GM12801 (cell line): Measurements from ENCODE around the gene FAM83F.

Experiments used
- TF ChIP-seq, protein P1 (sequence below): IDR thresholded peaks from one replicate; pipeline ENCODE4 v1.5.1; 2011; ENCODE audit warnings: control low read depth; ENCODE audit not compliant: insufficient read length; ENCODE audit errors: extremely low read depth

Gene FAM83F

DNA sequence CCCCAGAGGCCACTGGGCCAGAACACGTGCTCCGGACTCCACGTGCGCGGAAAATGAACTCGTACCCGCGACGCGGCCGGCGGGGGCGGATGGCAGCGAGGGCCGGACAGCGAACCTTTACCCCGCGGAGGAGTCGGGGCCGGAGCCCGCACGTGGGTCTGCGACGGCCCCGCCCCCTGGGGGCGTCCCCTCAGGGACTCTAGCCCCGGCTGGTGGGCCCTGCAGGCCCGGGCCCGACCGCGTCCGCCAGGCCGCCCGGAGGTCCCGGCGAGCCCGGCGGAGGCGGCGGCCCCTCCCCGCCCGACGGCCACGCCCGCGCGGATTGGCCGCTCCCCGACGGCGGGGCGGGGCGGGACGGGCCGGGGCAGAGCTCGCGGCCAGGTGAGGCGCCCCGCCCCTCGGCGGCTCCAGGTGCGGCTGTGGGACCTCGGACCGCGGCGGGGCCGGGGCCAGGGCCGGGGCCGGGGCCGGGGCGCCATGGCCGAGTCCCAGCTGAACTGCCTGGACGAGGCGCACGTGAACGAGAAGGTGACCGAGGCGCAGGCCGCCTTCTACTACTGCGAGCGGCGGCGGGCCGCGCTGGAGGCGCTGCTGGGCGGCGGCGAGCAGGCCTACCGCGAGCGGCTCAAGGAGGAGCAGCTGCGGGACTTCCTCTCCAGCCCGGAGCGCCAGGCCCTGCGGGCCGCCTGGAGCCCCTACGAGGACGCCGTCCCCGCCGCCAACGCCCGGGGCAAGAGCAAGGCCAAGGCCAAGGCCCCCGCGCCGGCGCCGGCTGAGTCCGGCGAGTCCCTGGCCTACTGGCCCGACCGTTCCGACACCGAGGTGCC lies at the start of gene FAM83F:
TSS of gene FAM83F (plus strand) at position 389 of the 827 bp plus-strand sequence. CDS start at position 478, 89 bp downstream.
- TF ChIP-seq, protein P1, sequence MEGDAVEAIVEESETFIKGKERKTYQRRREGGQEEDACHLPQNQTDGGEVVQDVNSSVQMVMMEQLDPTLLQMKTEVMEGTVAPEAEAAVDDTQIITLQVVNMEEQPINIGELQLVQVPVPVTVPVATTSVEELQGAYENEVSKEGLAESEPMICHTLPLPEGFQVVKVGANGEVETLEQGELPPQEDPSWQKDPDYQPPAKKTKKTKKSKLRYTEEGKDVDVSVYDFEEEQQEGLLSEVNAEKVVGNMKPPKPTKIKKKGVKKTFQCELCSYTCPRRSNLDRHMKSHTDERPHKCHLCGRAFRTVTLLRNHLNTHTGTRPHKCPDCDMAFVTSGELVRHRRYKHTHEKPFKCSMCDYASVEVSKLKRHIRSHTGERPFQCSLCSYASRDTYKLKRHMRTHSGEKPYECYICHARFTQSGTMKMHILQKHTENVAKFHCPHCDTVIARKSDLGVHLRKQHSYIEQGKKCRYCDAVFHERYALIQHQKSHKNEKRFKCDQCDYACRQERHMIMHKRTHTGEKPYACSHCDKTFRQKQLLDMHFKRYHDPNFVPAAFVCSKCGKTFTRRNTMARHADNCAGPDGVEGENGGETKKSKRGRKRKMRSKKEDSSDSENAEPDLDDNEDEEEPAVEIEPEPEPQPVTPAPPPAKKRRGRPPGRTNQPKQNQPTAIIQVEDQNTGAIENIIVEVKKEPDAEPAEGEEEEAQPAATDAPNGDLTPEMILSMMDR: no peak

DNA sequence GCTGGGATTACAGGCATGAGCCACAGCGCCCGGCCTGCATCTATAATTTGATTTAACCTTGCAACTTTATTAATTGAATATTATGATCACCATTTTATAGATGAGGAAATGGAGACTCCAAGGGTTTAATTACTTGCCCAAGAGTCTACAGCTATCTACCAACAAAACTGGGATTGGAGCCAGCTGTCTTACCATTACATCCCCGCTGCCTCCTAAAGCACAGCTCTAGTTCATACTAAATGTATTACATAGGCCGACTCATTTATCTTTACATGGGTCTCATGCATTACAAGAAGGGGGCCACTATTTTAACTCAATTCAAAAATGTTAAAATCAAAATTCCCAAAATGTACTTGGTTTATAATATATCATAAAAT lies 48.6 kb upstream of the FAM83F start:
- TF ChIP-seq, protein P1: no peak

DNA sequence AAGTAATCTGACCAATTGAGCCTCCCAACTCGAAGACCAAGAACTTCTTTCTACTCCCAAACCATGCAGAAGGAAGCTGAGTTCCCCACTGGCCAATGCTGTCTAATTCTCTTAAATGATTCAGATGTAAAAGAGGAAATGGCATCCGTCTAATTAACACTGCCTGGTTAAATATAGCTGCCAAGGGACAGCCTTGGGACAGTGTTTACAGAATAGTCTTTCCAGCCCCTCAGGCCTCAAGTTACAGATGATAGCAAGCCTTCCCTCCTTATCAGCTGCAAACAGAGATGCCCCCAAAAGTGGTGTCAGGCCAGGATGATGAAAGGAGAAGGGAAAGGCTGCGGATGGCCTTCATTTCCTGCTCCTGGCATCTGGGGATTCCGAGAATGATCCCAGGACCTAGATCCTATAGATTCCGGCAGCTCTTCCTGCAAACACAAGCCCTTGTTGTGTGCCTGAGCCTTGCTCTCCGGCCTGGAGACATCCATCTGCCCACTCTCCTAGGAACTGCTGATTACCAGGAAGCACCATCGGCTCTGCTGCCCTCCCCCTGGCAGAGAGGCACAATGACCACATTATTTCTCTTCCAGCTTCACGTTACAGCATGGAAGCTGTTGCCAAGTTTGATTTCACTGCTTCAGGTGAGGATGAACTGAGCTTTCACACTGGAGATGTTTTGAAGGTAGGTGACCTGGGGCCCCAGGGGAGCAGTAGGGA lies 48.1 kb upstream of the FAM83F start:
- TF ChIP-seq, protein P1: no peak

DNA sequence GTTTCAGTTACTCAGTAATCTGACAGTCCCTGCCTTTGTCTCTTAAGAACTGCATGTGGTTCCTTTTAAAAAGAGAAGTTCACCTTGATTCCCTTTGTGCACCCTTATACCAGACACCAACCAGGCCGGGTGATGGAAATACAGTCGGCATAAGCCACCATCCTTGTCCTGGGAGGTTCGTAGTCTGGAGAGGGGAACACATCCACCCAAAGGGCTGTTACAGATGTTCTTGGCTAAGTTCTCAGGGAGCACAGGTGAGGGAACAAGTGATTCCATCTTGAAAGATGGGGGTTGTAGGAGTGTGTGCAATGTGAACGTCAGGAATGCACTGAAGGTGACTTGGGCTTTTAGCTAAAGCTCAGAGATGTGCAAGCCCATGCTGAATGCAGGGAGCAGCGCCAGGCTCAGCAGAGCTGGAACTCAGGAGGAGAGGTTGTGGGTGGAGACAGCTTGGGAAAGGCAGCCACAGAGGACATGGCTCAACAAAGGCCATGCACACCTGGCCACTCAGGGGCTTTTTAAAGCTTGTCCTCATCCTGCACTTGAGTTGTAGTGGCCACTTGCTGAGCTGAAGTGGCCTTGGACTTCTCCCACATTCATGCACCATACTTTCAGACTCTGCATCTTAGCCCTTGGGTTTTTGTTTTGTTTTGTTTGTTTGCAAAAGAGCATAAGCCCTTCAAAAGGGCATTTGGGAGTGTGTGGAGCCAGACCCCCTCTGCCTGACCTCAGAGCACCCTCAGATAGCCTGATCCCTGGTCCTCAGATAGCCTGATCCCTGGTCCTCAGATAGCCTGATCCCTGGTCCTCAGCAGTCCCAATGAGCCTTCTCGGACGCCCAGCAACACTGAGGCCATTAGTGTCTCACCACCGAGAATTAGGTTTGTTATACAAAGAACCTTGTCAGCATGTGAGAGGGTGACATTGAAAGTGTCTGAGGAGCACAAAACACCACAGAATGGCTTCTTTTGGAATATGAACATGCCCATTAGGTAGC lies 47.2 kb upstream of the FAM83F start:
- TF ChIP-seq, protein P1: no peak

DNA sequence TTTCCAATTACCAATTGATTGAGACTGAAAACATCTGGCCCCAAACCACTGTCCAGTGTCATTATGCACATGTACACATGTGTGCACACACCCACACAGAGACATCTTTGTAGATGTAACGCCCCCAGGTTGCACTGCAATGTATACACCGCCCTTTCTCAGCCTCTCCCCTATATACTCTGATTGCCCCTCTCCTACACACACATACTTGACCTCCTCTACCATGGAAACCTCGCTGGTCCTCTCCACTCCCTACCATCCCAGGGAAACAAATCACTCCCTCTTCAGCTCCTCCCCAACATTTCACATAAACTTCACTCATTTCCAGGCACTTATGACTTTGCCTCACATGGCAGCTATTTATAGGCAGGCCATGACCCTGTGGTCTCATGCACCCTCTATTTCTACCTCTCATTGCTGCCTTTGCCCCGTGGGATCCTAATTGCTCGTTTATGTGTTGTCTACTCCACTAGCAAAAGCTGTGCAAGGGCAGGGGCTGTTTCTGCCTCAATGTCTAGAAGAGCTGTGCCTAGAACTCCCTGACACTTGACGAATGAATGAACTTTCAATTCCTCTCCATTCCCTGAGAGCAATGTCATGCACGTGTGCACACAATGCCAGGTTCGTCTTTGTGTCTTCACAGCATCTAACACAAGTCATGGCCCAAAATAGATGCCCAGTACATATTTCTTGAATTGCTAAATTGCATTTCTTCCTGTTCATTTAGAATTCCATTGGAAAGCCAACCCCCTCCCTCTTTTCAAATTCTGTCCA lies 44.6 kb upstream of the FAM83F start:
- TF ChIP-seq, protein P1: no peak

DNA sequence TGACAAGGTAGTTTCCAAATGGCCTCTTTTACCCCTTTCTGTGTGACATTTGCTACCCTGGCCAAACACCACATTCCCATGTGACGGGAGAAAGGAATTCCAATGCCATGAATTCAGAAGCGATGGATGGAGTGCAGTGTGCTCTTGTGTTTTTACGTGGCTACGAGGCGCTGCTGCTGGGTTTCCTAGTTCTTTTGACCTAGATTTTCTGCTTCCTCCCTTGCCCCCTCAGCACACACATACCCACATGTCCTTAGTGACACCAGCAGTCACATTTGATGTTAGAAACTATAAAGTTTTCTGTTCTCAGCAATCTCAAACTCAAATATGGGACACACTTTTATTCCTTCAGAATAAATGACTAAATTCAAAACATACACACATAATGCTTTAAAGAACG lies 42.4 kb upstream of the FAM83F start:
- TF ChIP-seq, protein P1: no peak
